ENCODE measurements around the gene ACSL1. TPM values are rescaled to one million over a fixed set of nuclear protein-coding genes. Genes with fewer than 3 reads are reported as not detected.

Gene ACSL1
- total RNA-seq, 2 experiments from 2014 or later: 24.3 to 32.9 TPM

DNA sequence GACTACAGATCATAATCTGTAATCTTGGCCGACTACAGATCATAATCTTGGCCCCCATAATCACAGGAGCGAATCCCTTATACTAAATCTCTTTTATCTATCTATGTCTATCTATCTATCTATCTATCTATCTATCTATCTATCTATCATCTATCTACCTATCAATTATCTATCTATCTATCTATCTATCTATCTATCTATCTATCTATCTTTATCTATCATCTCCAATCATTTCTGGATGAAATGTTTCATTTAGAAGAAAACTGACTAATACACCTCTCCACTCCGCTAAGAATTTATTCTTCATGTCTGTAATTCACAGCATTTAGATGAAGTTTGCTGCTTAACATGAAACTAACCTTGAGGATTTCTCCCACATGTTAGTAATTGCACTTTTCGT lies 45.0 kb upstream of the ACSL1 start:
- no peaks in the 10 kb centered on the region for H3K36me3 ChIP-seq (ENCODE audit: insufficient read depth, low read length)
- no peak overlapping the region for H3K4me3 ChIP-seq (ENCODE audit: low read depth, low read length, poor library complexity, severe bottlenecking)
- H4K20me1 ChIP-seq (ENCODE audit: insufficient read depth, low read length): no peaks in the 10 kb centered on the region
- TF ChIP-seq, protein P1, sequence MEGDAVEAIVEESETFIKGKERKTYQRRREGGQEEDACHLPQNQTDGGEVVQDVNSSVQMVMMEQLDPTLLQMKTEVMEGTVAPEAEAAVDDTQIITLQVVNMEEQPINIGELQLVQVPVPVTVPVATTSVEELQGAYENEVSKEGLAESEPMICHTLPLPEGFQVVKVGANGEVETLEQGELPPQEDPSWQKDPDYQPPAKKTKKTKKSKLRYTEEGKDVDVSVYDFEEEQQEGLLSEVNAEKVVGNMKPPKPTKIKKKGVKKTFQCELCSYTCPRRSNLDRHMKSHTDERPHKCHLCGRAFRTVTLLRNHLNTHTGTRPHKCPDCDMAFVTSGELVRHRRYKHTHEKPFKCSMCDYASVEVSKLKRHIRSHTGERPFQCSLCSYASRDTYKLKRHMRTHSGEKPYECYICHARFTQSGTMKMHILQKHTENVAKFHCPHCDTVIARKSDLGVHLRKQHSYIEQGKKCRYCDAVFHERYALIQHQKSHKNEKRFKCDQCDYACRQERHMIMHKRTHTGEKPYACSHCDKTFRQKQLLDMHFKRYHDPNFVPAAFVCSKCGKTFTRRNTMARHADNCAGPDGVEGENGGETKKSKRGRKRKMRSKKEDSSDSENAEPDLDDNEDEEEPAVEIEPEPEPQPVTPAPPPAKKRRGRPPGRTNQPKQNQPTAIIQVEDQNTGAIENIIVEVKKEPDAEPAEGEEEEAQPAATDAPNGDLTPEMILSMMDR (conservative IDR thresholded peaks at IDR 0.05; ENCODE audit: low read length): no peak
- TF ChIP-seq EZH2phosphoT487 (IDR thresholded peaks at IDR 0.05; ENCODE audit: borderline replicate concordance, low read depth, low read length): no peak
- H3K9me3 ChIP-seq (ENCODE audit: low read length): no peaks in the 10 kb centered on the region
- no peak for DNase-seq (ENCODE audit: low spot score)
- no TSS peak for BruUV-seq (replicated peaks)
- intact Hi-C loops (cut with micrococcal nuclease; ENCODE audit: unreplicated experiment): no loop called here
- no peaks in the 10 kb centered on the region for H3K9me2 ChIP-seq (ENCODE audit: insufficient read depth, low read length)
- POLR2A ChIA-PET: interaction anchor here (0.6 kb wide), 1 partner anchor 271 kb away, joined by 5 read pairs; no protein-coding TSS in a partner anchor
- H3K4me2 ChIP-seq (ENCODE audit: low read length): no peak overlapping the region
- no peak overlapping the region for H2AFZ ChIP-seq (ENCODE audit: low read length)
- CTCF ChIA-PET (ENCODE audit: unreplicated experiment): no interaction called here
- no peaks in the 10 kb centered on the region for H3K79me2 ChIP-seq (ENCODE audit: insufficient read depth, low read depth, low read length)
- H3K27ac ChIP-seq (ENCODE audit: low read depth, low read length, poor library complexity, severe bottlenecking): no peak overlapping the region
- no peaks in the 10 kb centered on the region for H3K4me1 ChIP-seq (ENCODE audit: insufficient read depth, low read length, poor library complexity, severe bottlenecking)

DNA sequence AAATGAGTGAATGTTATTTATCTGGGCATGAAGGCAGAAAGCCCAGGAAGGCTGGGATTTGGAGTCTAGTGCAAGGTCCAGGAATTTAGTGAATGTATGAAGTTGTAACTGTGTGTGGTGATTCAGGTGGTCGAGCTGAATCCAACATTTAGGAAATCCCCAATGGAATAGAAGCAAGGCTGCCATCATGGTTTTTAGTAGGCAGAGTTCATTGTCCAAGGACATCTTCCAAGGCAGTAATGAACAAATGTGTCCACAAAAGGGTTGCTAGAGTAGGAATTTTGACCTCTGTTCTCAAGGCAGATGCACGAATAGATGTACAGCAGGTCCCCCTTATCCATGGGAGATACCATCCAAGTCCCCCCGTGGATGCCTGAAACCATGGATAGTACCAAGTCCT lies 42.9 kb upstream of the ACSL1 start:
- no peak overlapping the region for H3K4me3 ChIP-seq (ENCODE audit: low read depth, low read length, poor library complexity, severe bottlenecking)
- H3K4me1 ChIP-seq (ENCODE audit: insufficient read depth, low read length, poor library complexity, severe bottlenecking): no peaks in the 10 kb centered on the region
- no peak overlapping the region for H3K27ac ChIP-seq (ENCODE audit: low read depth, low read length, poor library complexity, severe bottlenecking)
- no peak for TF ChIP-seq EZH2phosphoT487 (IDR thresholded peaks at IDR 0.05; ENCODE audit: borderline replicate concordance, low read depth, low read length)
- TF ChIP-seq, protein P1 (conservative IDR thresholded peaks at IDR 0.05; ENCODE audit: low read length): no peak
- intact Hi-C loops (cut with micrococcal nuclease; ENCODE audit: unreplicated experiment): no loop called here
- DNase-seq (ENCODE audit: low spot score): no peak
- no peaks in the 10 kb centered on the region for H4K20me1 ChIP-seq (ENCODE audit: insufficient read depth, low read length)
- no peaks in the 10 kb centered on the region for H3K36me3 ChIP-seq (ENCODE audit: insufficient read depth, low read length)
- no peak overlapping the region for H3K4me2 ChIP-seq (ENCODE audit: low read length)
- no peak overlapping the region for H2AFZ ChIP-seq (ENCODE audit: low read length)
- no peaks in the 10 kb centered on the region for H3K9me2 ChIP-seq (ENCODE audit: insufficient read depth, low read length)
- H3K79me2 ChIP-seq (ENCODE audit: insufficient read depth, low read depth, low read length): no peaks in the 10 kb centered on the region
- no peaks in the 10 kb centered on the region for H3K9me3 ChIP-seq (ENCODE audit: low read length)
- CTCF ChIA-PET (ENCODE audit: unreplicated experiment): no interaction called here
- no TSS peak for BruUV-seq (replicated peaks)
- POLR2A ChIA-PET: interaction anchor here (0.6 to 1.9 kb wide), 4 partner anchors 14 to 1420 kb away, joined by 3 to 5 read pairs (median 4); no protein-coding TSS in a partner anchor

GRCh38 chr4:184863916-184864315 lies 38.1 kb upstream of the ACSL1 start:
- Histone ChIP-seq H2AFZ (ENCODE audit: low read length) (no peak overlapping the region), H3K36me3 (ENCODE audit: insufficient read depth, low read length) (no peaks in the 10 kb centered on the region), H3K4me1 (ENCODE audit: insufficient read depth, low read length, poor library complexity, severe bottlenecking) (peaks cover 5% of the 10 kb centered on the region), H3K9me3 (ENCODE audit: low read length) (no peaks in the 10 kb centered on the region), H4K20me1 (ENCODE audit: insufficient read depth, low read length) (no peaks in the 10 kb centered on the region), H3K4me3 (ENCODE audit: low read depth, low read length, poor library complexity, severe bottlenecking) (no peak overlapping the region), H3K27ac (ENCODE audit: low read depth, low read length, poor library complexity, severe bottlenecking) (no peak overlapping the region), H3K79me2 (ENCODE audit: insufficient read depth, low read depth, low read length) (no peaks in the 10 kb centered on the region), H3K9me2 (ENCODE audit: insufficient read depth, low read length) (no peaks in the 10 kb centered on the region), H3K4me2 (ENCODE audit: low read length) (no peak overlapping the region)
- DNase-seq (ENCODE audit: low spot score): no peak
- TF ChIP-seq EZH2phosphoT487 (IDR thresholded peaks at IDR 0.05; ENCODE audit: borderline replicate concordance, low read depth, low read length): no peak
- TF ChIP-seq, protein P1 (conservative IDR thresholded peaks at IDR 0.05; ENCODE audit: low read length): no peak
- no TSS peak for BruUV-seq (replicated peaks)
- intact Hi-C loops (cut with micrococcal nuclease; ENCODE audit: unreplicated experiment): no loop called here
- ChIA-PET POLR2A (no interaction called here), CTCF (ENCODE audit: unreplicated experiment) (no interaction called here)

All from OCI-LY7 (cell line).